ENCODE measurements around the gene PDE4D.

The PDE4D gene

DNA sequence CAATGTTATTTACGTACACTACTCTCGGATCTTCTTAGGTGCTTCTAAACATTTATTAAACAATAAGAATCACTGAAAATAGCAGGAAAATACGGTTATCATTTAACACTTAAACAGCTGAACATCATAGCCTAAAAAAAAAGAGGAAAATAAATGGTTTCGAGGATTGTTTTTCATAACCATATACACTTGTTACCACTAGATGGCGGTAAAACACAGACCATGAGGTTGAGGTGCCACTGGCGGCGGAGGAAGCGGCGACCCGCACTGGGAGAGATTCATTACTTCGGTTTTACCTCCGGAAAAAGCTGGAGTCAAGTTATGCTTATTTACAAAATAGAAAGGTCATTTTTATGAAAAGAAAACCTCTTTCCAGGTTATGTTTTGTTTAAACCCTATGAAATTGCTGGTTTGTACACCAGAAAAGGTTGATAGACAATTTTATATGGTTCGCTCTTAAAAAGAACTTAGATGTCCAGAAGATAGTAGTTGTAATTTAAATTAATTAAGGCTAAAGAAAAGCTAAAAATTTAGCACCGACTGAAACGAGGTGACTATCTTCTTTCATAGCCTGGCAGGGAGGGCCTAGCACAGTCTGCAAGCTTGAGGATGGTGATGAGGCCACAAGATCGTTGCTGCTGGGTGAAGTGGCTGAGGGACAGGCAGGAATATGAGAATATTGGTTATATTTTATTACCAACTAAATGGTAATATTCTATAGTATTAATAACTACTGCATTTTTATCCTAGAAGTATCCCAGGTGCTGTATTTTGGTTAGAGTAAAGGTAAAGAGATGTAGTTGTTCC is 704.9 kb downstream of the PDE4D start:
- DNase-seq, result no peak

DNA sequence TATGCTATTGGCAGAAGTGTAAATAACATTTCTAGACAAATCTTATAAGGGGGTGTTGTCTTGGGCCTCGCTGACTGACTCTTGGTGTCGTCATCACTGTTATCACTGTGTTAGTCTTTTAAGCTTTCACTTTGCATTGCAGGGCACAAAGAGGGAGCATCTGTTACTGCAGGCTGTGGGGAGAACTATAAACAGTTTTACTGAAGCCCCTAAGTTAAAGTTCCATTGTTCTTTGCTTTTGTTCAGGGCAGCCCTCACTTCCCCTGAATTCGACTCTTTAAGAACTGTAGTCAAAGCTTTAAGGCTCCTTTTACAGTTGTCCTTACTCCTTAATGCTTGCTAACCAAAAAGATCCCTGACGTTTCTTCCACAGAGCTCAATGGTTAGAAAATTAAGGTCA is 705.7 kb downstream of the PDE4D start:
- DNase-seq, result no peak

DNA sequence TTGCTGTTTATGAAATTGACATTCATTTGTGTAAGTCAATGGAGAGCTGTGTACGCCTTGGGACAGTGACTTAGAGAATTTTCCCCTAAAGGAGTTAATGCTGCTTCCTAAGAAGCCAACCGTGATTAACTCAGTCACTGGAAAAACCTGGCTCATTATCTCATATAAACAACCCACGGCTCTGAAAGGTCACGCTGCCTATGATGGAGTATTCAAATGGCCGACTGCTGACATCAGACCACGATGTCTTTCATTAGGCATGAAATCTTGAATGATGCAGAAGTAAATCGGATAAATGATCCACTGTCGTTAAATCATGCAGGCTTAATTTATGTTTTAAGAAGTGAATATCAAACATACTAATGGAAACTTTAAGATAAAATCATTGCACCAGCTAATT is 706.9 kb downstream of the PDE4D start:
- DNase-seq, result no peak

DNA sequence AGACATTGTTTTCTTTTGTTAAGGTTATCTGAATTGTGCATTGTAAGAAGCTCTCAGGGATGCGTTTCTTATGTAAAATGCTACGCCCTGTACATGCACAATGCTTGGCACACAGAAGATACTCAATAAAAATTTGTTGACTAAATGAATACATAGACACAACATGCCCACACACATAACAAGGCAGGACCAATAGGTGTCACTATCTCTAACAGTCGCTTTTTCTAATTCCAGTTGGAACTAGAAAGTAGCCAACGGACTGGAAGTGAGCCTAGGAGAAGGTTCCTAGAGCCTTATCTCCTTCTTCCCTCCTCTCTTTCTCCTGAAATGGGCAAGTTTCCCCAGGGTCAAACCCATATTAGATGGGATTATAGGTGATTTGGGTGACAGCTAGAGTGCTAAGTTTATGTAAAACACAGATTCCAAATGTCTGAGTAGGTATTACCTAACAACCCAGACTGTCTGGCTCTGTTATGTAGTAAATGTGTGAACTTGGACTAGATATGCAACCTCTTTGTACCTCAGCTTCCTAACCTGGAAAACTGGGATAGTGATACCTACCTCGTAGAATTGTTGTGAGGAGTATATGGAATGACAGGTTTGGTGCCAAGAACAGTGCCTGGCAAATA is 707.7 kb downstream of the PDE4D start:
- DNase-seq, result no peak

DNA sequence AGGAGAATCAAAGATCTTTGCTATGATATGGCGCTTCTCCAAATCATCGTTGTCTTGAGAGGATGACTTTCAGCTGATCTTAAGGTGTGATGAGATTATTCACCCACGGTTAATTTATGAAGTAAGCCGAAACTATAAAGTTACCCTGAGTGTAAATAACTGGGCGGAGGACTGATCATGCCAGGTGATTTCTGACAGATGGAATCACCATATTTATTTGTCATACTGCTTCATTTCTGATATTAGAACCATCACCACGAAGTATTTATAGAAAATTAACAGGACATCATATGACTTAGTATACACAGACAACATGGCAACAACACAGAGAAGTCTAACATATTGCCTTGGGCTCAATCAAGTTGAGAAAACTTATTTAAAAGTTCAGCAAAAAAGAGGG is 708.8 kb downstream of the PDE4D start:
- no peak for DNase-seq

DNA sequence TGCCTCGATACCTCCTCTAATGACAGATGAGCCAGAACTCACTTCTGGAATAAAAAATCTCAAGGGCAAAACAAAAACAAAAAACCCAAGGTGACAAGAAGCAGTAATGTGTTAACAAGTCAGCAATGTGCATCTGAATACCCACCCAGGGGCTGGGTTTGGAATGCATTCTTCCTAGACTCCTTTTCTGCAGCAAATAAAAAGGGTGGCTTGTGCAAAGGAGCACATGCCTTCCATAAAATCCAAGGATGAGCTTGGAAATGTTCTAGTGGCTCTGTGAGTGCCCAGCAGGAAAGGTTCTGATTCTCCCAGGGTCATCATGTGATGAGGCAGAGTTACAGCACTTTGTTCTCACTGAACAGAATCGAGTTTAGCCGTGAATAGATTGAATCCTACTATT is 710.8 kb downstream of the PDE4D start:
- no peak for DNase-seq

DNA sequence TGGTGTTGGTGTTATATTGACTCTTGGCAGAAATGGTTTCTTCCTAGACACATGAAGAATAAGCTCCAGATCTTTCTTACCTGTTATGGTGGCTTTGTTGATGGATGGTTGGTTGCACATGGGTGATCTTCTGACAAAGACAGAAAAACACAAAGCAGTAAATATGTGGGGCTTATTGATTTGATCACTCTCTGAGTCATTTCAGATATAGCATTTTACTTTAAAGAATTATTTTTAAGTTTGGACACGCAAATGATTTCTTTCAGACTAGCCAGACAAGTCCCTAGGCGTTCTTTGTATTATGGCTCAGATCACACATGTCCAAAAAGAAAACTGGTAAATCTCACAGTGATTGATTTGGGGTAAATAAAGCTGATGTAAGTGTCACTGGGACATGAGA is 713.0 kb downstream of the PDE4D start:
- DNase-seq, result no peak

DNA sequence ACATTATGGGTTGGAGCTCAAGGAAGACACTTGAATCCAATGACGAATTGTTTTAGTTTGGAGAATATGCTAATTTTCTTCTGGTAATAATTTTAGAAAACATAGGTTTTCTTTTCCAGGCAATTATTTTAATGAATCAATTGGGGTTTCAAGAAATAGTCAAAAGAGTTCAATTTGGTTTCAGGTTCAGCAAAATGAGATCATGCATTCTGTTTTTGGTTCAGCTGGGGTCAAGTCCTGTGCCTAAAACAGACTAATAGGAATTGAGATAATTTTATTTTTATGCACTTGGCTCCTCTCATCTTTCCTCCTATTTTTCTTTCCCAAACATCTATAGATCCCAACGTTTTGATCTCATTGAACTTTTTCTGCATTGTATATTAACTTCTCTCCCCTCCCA is 713.8 kb downstream of the PDE4D start:
- DNase-seq, result no peak

DNA sequence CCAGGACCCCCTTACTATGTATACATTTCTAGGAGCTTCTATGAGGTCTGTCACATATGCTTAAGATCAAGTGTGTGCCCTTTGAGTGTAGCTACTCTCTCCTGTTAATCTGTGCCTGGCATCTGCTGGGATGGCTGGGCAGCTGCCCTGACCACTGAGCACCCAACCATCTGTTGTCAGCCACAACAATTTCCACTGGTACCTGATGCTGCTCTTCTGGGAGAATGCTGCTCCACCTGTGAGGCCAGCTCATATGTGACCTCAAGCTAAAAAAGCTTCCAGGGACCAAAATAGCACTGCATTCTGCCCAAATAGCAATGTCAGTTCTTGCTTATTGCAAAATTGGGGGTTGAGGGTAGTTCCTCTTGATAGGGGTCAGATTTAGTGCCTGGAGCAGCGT is 715.0 kb downstream of the PDE4D start:
- no peak for DNase-seq

DNA sequence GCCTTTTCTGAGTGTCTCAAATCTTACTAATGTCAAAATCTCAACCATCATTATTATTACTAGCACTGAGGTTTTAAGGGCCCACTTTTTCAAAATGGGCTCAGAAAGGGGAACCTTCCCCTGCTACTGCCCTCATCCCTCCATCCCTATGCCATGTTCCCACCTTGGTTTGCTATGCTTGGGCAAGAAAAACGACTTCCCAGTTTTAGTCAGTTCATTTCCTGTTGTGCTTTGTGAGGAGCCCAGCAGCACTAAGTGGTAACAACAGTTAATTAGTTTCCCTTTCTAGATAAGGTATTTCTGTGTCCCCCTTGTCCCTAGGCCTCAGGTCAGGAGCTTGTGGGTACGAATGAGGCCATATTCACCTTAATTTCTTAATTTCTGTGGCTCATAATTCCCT is 715.5 kb downstream of the PDE4D start:
- no peak for DNase-seq

DNA sequence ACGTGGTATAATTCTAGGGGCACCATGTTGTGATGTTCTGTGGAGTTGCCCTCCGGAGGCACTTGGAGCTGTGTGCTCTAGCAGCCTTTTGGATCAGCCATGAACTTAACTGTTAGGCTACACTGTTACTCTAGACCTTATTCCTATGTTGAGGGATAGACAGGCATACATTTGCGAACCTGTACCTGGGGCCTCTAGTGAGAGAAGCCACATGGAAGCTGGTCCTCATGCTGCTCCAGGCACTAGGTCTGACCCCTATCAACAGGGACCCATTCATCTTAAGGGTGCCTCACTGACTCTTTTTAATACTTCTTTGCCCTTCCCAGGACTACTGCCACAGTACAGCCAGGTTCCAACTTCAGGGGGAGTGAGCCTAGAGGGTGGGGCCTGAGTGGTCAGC is 715.9 kb downstream of the PDE4D start:
- DNase-seq, result no peak

DNA sequence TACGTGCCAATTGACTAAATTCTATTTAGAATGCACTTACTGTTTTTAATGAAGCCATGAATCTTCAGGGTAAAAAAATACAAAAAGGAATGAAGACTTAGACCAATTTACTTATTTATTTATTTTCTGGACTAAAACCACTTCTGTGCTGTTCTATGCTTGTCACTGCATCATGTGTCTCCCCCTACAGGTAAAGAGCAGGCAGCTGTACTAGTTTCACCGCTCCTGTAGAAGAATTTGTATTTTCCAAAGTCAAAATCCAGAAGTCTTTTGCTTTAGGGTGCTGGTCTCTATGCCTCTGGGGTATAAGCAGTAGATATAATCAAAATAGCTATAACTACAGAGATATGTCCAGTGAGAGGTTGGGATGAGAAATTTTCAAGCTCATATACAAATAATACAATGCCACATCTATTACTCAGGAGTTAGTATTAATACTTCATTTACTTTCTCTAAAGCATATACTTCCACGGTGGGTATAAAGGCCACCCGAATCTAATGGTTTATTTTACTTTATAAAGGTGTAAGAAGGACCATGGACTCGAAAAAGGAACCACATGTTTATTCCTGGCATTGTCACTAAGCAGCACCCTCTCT is 719.2 kb downstream of the PDE4D start:
- DNase-seq, result peak; percentile 55

DNA sequence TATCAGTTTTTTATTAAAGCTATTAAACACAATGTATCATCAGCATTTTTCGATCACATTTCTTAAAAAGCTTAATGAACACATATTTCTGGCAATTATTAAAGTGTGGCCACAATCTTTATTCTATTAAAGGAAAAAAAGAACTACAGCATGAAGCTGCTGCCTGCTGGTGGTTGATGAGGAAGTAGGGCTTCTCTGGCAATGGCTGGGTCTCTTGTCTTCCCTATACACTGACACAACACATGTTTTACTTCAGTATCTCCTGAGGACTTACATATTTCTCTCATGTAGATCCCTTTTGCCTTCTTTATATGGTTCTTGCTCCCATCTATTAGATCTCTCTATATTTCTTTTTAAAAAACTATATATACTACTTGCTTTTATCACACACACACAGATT is 719.9 kb downstream of the PDE4D start:
- no peak for DNase-seq

DNA sequence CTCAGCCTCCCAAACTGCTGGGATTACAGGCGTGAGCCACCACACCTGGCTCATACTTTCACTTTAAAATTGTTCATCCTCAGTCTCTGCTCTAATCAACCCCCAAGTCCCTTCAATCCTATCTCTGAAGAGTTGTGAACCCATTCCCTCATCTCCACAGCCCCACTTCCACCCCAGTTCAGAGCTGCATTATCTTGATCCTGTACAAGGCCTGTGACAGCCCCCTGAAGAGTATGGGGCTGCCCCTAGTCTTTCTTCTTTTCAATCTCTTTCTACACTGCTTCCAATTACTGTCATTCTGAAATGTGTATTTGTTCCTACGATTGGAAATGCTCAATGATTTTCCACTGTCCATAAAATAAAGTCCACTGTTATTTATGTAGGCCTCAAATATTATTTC is 722.4 kb downstream of the PDE4D start:
- no peak for DNase-seq

DNA sequence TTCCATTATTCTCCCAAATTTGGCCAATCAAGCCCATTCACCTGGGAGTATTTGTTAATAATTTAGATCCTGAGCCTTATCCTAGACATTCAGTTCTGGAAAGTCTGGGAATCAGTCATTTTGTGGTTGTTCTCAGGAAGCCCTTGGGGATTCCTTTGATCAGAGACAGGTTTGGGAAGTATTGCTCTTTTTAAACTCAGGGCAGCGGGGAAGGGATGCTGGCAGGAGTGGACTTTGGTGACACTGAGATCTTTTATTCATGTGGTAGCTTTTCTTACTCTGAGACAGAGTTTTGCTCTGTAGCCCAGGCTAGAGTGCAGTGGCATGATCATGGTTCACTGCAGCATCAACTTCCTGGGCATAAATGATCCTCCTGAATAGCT is 723.8 kb downstream of the PDE4D start:
- DNase-seq, result no peak

DNA sequence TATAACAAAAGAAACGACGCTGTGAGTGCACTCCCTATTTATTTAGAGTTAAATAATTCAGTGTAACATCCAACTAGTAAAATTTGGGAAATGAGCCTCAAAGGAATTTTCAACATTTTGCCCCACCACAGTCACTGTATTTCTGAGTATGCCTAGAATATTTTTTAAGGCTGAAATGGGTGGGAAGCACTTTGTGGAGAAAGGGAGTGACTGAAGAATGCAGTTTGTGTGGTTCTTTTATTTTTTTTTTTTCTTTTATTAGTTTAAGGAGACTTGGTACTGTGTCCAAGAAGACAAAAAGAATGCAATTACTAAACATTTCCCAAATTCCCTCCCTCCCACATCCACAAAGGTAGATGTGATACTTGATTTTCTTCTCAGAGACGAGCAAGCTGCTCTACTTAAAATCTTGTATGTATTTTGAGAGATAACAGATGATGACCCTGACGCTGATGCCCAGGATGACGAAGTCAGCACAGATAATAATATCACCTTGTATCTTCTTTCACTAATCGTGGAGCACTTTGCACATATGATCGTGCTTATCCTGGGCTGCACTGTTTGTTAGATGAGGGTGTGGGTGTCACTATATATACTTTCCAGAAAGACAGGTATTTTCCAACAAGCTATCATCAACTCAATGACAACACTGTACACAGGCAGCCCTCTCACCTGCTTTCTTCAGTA is 724.3 kb downstream of the PDE4D start:
- DNase-seq, result no peak

DNA sequence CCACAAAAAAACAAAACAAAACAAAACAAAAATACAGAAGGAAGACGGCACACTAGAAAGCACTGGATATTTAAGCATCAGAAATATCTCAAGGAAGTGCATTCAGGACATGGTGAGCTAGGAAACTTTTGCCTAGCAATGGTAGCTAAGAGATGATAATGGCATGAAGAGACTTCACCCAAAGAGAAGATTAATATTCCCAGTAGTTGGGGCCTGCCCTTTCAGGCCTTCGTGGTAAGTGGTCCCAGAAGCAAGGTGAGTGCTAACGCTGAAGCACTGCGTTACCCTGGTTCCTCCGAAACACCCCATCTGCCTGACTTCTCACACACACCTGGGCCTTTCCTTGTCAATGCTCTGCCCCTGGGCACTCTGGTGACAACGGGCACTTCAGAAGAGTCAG is 725.5 kb downstream of the PDE4D start:
- no peak for DNase-seq

DNA sequence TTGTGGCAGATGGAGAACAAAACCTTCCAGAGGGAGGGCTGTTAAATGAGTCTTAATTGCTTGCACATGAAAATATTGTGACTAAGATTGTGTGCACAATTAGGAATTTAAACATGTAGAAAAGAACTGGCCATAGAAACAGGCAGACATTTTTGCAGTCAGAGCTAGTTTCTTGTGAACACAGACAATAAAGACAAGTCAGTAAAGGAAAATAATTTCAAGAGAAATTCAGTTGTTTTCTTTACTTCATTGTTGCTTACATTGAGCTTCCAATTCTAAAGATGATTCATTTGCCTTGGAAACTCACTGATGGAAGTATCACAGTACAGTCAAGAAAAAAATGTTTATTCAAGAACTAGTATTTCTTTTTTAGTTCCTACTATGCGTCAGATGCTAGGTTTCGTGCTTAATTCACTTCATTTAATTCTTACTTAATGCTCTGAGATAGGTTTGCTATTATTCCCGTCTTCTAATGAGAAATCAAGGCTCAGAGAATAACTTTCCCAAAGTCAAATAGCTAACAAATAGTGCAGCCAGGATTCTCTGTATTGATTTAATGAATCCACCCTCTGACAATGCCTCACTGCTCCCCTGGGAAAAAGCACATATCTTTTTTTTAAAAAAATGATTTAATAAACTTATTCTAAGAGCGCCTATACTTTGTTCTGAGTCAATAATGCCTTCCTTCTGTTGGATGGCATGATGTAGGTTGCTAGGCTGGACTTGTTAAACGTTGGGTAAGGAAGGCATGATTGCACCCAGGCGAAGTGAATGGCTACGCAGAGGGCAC is 729.3 kb downstream of the PDE4D start:
- DNase-seq, result no peak

DNA sequence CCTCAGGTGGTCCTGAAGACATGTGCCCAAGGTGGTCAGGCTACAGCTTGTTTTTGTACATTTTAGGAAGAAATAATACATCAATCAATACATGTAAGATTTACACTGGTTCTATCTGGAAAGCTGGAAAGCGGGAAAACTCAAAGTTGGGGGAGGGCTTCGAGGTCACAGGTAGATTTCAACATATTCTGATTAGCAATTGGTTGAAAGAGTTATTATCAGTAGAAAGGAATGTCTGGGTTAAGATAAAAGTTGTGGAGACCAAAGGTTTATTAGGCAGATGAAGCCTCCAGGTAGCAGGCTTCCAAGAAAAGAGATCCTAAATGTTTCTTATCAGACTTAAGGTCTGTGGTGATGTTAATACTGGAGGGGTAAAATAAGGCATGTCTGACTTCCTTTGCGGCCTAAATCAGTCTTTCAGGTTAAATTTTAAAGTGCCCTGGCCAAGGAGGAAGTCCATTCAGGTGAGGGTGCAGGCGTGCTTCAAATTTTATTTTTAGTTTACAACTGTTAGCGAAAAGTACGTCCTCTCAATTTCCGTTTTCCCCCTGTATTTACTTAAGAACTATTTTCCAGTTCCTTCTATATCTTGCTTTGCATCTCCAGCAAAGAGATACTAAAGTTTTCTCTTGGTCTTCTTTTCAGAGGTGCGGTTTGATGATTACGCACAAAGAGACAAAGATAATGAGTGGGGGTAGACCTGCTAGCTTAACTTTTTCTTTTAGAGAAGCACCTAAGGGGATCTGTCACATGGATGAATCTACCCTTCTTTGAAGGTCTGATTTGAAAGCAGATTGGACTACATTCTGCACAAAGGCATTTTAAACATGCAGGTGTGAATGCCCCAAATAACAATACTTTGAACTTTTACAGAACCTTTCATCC is 732.1 kb downstream of the PDE4D start:
- DNase-seq, result no peak

DNA sequence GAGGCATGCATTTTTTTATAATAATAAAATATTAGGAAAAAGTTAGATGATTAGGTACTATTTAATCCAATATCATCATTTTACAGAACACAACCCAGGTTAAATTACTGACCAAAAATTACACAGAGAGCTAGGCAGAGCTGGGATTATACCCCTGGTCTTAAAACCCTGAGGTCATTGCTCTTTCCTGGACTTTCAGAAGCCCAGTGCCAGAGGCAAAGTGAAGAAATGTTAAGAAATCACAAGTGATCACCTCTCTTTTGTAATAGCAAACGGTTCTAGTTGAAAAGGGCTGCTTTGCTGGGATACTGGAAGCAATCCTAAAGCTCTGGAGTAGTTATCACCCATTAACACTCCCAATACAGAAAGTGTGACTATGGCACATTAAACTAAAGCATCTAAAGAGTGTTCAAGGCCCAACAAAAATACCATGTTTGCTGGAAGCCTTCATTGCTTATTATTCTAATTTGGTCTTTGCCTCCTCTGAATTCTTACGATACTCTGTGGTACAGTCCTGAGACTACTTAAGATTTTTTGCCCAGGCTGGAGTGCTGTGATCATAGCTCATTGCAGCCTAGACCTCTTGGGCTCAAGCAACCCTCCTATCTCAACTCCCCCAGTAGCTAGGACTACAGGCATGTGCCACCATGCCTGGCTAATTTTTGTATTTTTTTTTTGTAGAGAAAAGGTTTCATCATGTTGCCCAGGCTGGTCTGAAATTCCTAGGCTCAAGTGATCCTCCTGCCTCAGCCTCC is 734.7 kb downstream of the PDE4D start:
- no peak for DNase-seq

DNA sequence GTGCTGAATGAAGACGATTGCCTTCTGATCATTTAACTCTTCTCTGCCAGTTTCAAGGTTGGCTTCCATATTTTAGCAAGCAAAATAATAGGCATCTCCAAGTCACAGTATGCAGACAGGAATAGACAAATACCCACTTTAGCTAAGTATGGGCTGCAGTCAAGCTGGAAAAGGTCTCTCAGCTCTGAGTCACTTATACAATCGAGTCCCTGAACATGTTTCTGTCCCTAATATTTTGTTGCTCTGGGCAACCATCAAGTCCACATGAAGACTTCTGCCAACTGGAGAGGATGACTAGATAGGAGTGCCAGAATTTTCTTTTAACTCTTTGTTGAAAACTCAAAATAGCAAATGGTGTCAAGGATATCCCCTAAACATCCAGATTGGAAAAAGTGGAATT is 735.4 kb downstream of the PDE4D start:
- no peak for DNase-seq
